SK-N-SH (cell line): Measurements from ENCODE around the gene SPEF1. TPM values are rescaled to one million over a fixed set of nuclear protein-coding genes. Genes with fewer than 3 reads are reported as not detected.

Experiments used
- CTCF ChIA-PET: fragments of 300-600, 350-600 bp; formaldehyde crosslinking; extraction: SDS; loops from one replicate; lab custom pipeline; 2021; lab: Yijun Ruan, JAX
- POLR2A ChIA-PET: fragments of 350-600 bp; sonication (Branson Sonifier 250); formaldehyde crosslinking; extraction: SDS; loops from one replicate; lab custom pipeline; 2020; ENCODE audit warnings: antibody characterized with exemption, inconsistent platforms; lab: Yijun Ruan, JAX
- DNase-seq: peaks from one replicate; pipeline ENCODE4 v3.0.0; 2012
- H2AFZ ChIP-seq: fragments of 200-600 bp; sonication (generic); 2 replicates; pipeline ENCODE4 v1.8.1; 2016; ENCODE audit warnings: antibody characterized with exemption, mild to moderate bottlenecking, low read depth
- H3F3A ChIP-seq: fragments of 200-600 bp; sonication (generic); replicated peaks from 2 replicates; pipeline ENCODE3; 2016; ENCODE audit warnings: antibody characterized with exemption, mild to moderate bottlenecking; ENCODE audit not compliant: insufficient read depth
- H3K27ac ChIP-seq, 2 experiments: fragments of 200-500 bp in 1 of 2; fragments of 200-600 bp in 1 of 2; sonication (Bioruptor generic) in 1 of 2; sonication (generic), shearing (Covaris generic) in 1 of 2; 2 replicates each; pipeline versions ENCODE4 v1.5.1 to v1.6.1; 2014 to 2016; ENCODE audit warnings: low read depth in 2 of 2, inconsistent platforms in 1 of 2, low read length in 1 of 2, mild to moderate bottlenecking in 1 of 2, mixed read lengths in 1 of 2
- H3K27me3 ChIP-seq: fragments of 200-600 bp; sonication (generic), shearing (Covaris generic); 2 replicates; pipeline ENCODE4 v1.6.1; 2016; ENCODE audit warnings: mixed run types; ENCODE audit not compliant: insufficient read depth
- H3K36me3 ChIP-seq, 2 experiments: fragments of 200-500 bp in 1 of 2; fragments of 200-600 bp in 1 of 2; sonication (Bioruptor generic) in 1 of 2; sonication (generic) in 1 of 2; replicated peaks in 1 of 2; 2 replicates each; pipeline versions ENCODE3 to v1.5.1; 2014 to 2016; ENCODE audit warnings: low read length in 1 of 2, mild to moderate bottlenecking in 1 of 2; ENCODE audit not compliant: insufficient read depth in 2 of 2, control insufficient read depth in 1 of 2
- H3K4me1 ChIP-seq, 2 experiments: fragments of 200-500 bp in 1 of 2; fragments of 200-600 bp in 1 of 2; sonication (Bioruptor generic) in 1 of 2; sonication (generic), shearing (Covaris generic) in 1 of 2; 2 replicates each; pipeline versions ENCODE4 v1.5.1 to v1.6.1; 2014 to 2016; ENCODE audit warnings: low read depth in 1 of 2, low read length in 1 of 2, mixed run types in 1 of 2; ENCODE audit not compliant: insufficient read depth in 2 of 2, control insufficient read depth in 1 of 2
- H3K4me2 ChIP-seq: fragments of 200-600 bp; sonication (generic), shearing (Covaris generic); 2 replicates; pipeline ENCODE4 v1.6.1; 2017; ENCODE audit warnings: mixed run types
- H3K4me3 ChIP-seq, 2 experiments: fragments of 200-500 bp in 1 of 2; fragments of 200-600 bp in 1 of 2; sonication (Bioruptor generic) in 1 of 2; sonication (generic), shearing (Covaris generic) in 1 of 2; 2 replicates each; pipeline versions ENCODE4 v1.5.1 to v1.8.1; 2014 to 2016; ENCODE audit warnings: low read depth in 2 of 2, inconsistent platforms in 1 of 2, low read length in 1 of 2, mild to moderate bottlenecking in 1 of 2, mixed read lengths in 1 of 2, moderate library complexity in 1 of 2
- H3K79me2 ChIP-seq: fragments of 200-600 bp; sonication (generic); 2 replicates; pipeline ENCODE4 v1.8.1; 2017; ENCODE audit warnings: mild to moderate bottlenecking; ENCODE audit not compliant: insufficient read depth
- H3K9ac ChIP-seq: fragments of 200-600 bp; sonication (generic); 2 replicates; pipeline ENCODE4 v1.6.1; 2017; ENCODE audit warnings: mixed run types
- H3K9me2 ChIP-seq: fragments of 200-600 bp; sonication (generic); 2 replicates; pipeline ENCODE4 v1.6.1; 2017; ENCODE audit warnings: mixed run types
- H3K9me3 ChIP-seq: fragments of 200-600 bp; sonication (generic); 2 replicates; pipeline ENCODE4 v1.6.1; 2017; ENCODE audit warnings: mixed run types, mild to moderate bottlenecking, moderate library complexity
- H4K20me1 ChIP-seq: fragments of 200-600 bp; sonication (generic); 2 replicates; pipeline ENCODE4 v1.6.1; 2017; ENCODE audit warnings: mild to moderate bottlenecking, mixed run types; ENCODE audit not compliant: insufficient read depth
- ELF1 ChIP-seq: IDR thresholded peaks from 2 replicates; pipeline ENCODE4 v1.4.0; 2012
- EZH2phosphoT487 ChIP-seq: fragments of 200-600 bp; sonication (generic); IDR thresholded peaks from 2 replicates; pipeline ENCODE4 v1.6.1; 2017; ENCODE audit warnings: low read depth, mixed run types, mild to moderate bottlenecking, antibody characterized with exemption, moderate library complexity, borderline replicate concordance
- FOXJ3 ChIP-seq: sonication (generic); formaldehyde crosslinking; IDR thresholded peaks from 2 replicates; pipeline ENCODE4 v1.5.1; 2020; ENCODE audit warnings: mild to moderate bottlenecking, missing genetic modification reagents
- FOXM1 ChIP-seq: IDR thresholded peaks from 2 replicates; pipeline ENCODE4 v1.4.0; 2012; ENCODE audit warnings: low read depth, mild to moderate bottlenecking
- GABPA ChIP-seq: IDR thresholded peaks from 2 replicates; pipeline ENCODE4 v1.4.0; 2012; ENCODE audit warnings: low read depth, mild to moderate bottlenecking
- IRF3 ChIP-seq: fragments of 150-350 bp; IDR thresholded peaks from 2 replicates; pipeline ENCODE4 v1.6.1; 2016; ENCODE audit warnings: mild to moderate bottlenecking, low read depth, low read length
- MAX ChIP-seq: IDR thresholded peaks from 2 replicates; pipeline ENCODE4 v1.4.0; 2012; ENCODE audit warnings: low read depth
- MEF2A ChIP-seq: IDR thresholded peaks from 2 replicates; pipeline ENCODE4 v1.4.0; 2012; ENCODE audit warnings: low read depth, borderline replicate concordance
- NRF1 ChIP-seq: IDR thresholded peaks from 2 replicates; pipeline ENCODE4 v1.6.1; 2012; ENCODE audit warnings: low read depth, mild to moderate bottlenecking, low read length
- RAD21 ChIP-seq: IDR thresholded peaks from 2 replicates; pipeline ENCODE4 v1.6.1; 2012; ENCODE audit warnings: mild to moderate bottlenecking, low read length
- RCOR1 ChIP-seq: fragments of 150-350 bp; IDR thresholded peaks from 2 replicates; pipeline ENCODE4 v1.6.1; 2017; ENCODE audit warnings: antibody characterized with exemption, low read length
- RXRA ChIP-seq: IDR thresholded peaks from 2 replicates; pipeline ENCODE4 v1.4.0; 2012; ENCODE audit warnings: low read depth, mild to moderate bottlenecking, borderline replicate concordance
- TAF1 ChIP-seq: IDR thresholded peaks from 2 replicates; pipeline ENCODE4 v1.6.1; 2012; ENCODE audit warnings: low read depth, mild to moderate bottlenecking, low read length, moderate library complexity, borderline replicate concordance
- TCF12 ChIP-seq: IDR thresholded peaks from 2 replicates; pipeline ENCODE4 v1.4.0; 2012
- TEAD4 ChIP-seq: IDR thresholded peaks from 2 replicates; pipeline ENCODE4 v1.4.0; 2012; ENCODE audit warnings: mild to moderate bottlenecking, borderline replicate concordance; ENCODE audit not compliant: insufficient read depth
- WGBS: methylation state at CpG from one replicate; pipeline ENCODE4 v1.1.6; 2017; ENCODE audit warnings: low lambda C conversion rate; 5-methylcytosine and 5-hydroxymethylcytosine counted together
- polyA plus RNA-seq, 3 experiments: library from polyadenylated mRNA; depleted of rRNA; stranded (reverse); fragments of >200 nt; gene quantifications; 2 replicates each; pipeline ENCODE4 v1.2.3, GENCODE V29; 2012
- TF ChIP-seq, protein P1 (sequence below): fragments of 150-350 bp; IDR thresholded peaks from 2 replicates; pipeline ENCODE4 v1.6.1; 2017; ENCODE audit warnings: antibody characterized with exemption, low read length, low read depth, borderline replicate concordance
- TF ChIP-seq, protein P2 (sequence below): IDR thresholded peaks from 2 replicates; pipeline ENCODE4; 2012
- TF ChIP-seq, protein P3 (sequence below): IDR thresholded peaks from 2 replicates; pipeline ENCODE4 v1.4.0; 2012; ENCODE audit warnings: low read depth, borderline replicate concordance

SPEF1 gene
- polyA plus RNA-seq, 1 of the 3 experiments (the other 2 are of a cell fraction): 1.6 TPM

GRCh38 chr20:3808544-3808943, 27.3 kb upstream of the SPEF1 start:
- no peak for DNase-seq
- ChIA-PET POLR2A (no interaction called here), CTCF (interaction anchor here (1.0 to 1.5 kb wide), 2 partner anchors 9 to 92 kb away, joined by 4 read pairs; no protein-coding TSS in a partner anchor)
- Histone ChIP-seq H3K9me3 (no peaks in the 10 kb centered on the region), H3K4me3 (no peak overlapping the region), H3F3A (peaks cover 58% of the 10 kb centered on the region), H3K9ac (peak overlapping the region; percentile 68; the same call in 1 of the 2 replicates), H3K79me2 (peaks cover 20% of the 10 kb centered on the region), H3K27me3 (no peaks in the 10 kb centered on the region), H2AFZ (no peak overlapping the region), H3K9me2 (no peaks in the 10 kb centered on the region), H3K4me1 (peaks cover 37 to 38% of the 10 kb centered on the region in 2 experiments), H4K20me1 (no peaks in the 10 kb centered on the region), H3K36me3 (peaks cover 0 to 5% of the 10 kb centered on the region in 2 experiments), H3K27ac (peak overlapping the region; percentile 93 to 95), H3K4me2 (peak overlapping the region; percentile 48; the same call in 1 of the 2 replicates)
- TF ChIP-seq, protein P1, sequence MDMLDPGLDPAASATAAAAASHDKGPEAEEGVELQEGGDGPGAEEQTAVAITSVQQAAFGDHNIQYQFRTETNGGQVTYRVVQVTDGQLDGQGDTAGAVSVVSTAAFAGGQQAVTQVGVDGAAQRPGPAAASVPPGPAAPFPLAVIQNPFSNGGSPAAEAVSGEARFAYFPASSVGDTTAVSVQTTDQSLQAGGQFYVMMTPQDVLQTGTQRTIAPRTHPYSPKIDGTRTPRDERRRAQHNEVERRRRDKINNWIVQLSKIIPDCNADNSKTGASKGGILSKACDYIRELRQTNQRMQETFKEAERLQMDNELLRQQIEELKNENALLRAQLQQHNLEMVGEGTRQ: no peak
- no peak for TF ChIP-seq IRF3
- TF ChIP-seq TEAD4: no peak
- no peak for TF ChIP-seq RXRA
- no peak for TF ChIP-seq RAD21
- TF ChIP-seq, protein P2, sequence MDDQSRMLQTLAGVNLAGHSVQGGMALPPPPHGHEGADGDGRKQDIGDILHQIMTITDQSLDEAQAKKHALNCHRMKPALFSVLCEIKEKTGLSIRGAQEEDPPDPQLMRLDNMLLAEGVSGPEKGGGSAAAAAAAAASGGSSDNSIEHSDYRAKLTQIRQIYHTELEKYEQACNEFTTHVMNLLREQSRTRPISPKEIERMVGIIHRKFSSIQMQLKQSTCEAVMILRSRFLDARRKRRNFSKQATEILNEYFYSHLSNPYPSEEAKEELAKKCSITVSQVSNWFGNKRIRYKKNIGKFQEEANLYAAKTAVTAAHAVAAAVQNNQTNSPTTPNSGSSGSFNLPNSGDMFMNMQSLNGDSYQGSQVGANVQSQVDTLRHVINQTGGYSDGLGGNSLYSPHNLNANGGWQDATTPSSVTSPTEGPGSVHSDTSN: no peak
- TF ChIP-seq, protein P3, sequence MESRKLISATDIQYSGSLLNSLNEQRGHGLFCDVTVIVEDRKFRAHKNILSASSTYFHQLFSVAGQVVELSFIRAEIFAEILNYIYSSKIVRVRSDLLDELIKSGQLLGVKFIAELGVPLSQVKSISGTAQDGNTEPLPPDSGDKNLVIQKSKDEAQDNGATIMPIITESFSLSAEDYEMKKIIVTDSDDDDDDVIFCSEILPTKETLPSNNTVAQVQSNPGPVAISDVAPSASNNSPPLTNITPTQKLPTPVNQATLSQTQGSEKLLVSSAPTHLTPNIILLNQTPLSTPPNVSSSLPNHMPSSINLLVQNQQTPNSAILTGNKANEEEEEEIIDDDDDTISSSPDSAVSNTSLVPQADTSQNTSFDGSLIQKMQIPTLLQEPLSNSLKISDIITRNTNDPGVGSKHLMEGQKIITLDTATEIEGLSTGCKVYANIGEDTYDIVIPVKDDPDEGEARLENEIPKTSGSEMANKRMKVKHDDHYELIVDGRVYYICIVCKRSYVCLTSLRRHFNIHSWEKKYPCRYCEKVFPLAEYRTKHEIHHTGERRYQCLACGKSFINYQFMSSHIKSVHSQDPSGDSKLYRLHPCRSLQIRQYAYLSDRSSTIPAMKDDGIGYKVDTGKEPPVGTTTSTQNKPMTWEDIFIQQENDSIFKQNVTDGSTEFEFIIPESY: no peak
- TF ChIP-seq RCOR1: no peak
- TF ChIP-seq GABPA: no peak
- no peak for TF ChIP-seq FOXJ3 (CRISPR knock-in tag)
- TF ChIP-seq MEF2A: no peak
- TF ChIP-seq TCF12: no peak
- TF ChIP-seq NRF1: no peak
- TF ChIP-seq MAX: no peak
- TF ChIP-seq EZH2phosphoT487: no peak
- no peak for TF ChIP-seq FOXM1
- TF ChIP-seq ELF1: no peak
- no peak for TF ChIP-seq TAF1
- WGBS: 74% methylated on average over 3 of the region's 3 CpGs
